Right atrium auricular region (tissue), 2 donors: ENCODE data around the gene MAGEB6B. TPM values are rescaled to one million over a fixed set of nuclear protein-coding genes. Genes with fewer than 3 reads are reported as not detected.

Experiments used
- DNase-seq: peaks from one replicate; pipeline ENCODE4 v3.0.0-alpha.2; 2019; ENCODE audit warnings: low spot score
- H3K27ac ChIP-seq, 2 donors: fragments of 200-600 bp; sonication (generic); 1 replicate in 1 of 2; 2 replicates in 1 of 2; pipeline ENCODE4 v1.5.1; 2016 to 2019
- H3K27me3 ChIP-seq, 2 donors: fragments of 200-600 bp; sonication (generic); one replicate each; pipeline versions ENCODE4 v1.5.1 to v1.6.0; 2017 to 2019
- H3K36me3 ChIP-seq: fragments of 200-600 bp; sonication (generic); one replicate; pipeline ENCODE4 v1.5.1; 2016
- H3K4me1 ChIP-seq, 2 donors: fragments of 200-600 bp; sonication (generic); one replicate each; pipeline versions ENCODE4 v1.5.1 to v1.6.0; 2017 to 2019
- H3K4me3 ChIP-seq, 2 donors: fragments of 200-600 bp; sonication (generic); 1 replicate in 1 of 2; 2 replicates in 1 of 2; pipeline ENCODE4 v1.5.1; 2017 to 2019; ENCODE audit warnings: mild to moderate bottlenecking in 1 of 2, moderate library complexity in 1 of 2
- H3K9me3 ChIP-seq, 2 donors: fragments of 200-600 bp; sonication (generic); one replicate each; pipeline ENCODE4 v1.5.1; 2019
- total RNA-seq, 2 donors: library from RNA; depleted of rRNA; stranded (reverse); fragments of >200 nt; gene quantifications; one replicate each; pipeline ENCODE4 v1.1.0, GENCODE V29; 2016
- TF ChIP-seq, protein P1 (sequence below), 2 donors: fragments of 200-600 bp; sonication (generic); IDR thresholded peaks; one replicate each; pipeline ENCODE4 v1.5.1; 2019; ENCODE audit warnings: antibody characterized with exemption in 2 of 2

Gene MAGEB6B
- total RNA-seq, 2 donors from 2014 or later, result not detected

GRCh38 chrX:26208012-26208411 lies 47.6 kb downstream of the MAGEB6B start:
- Histone ChIP-seq H3K9me3 (no peaks in the 10 kb centered on the region), H3K36me3 (no peaks in the 10 kb centered on the region), H3K4me1 (no peaks in the 10 kb centered on the region), H3K27ac (no peak overlapping the region), H3K27me3 (no peaks in the 10 kb centered on the region), H3K4me3 (no peak overlapping the region)
- DNase-seq, result no peak
- TF ChIP-seq, protein P1, sequence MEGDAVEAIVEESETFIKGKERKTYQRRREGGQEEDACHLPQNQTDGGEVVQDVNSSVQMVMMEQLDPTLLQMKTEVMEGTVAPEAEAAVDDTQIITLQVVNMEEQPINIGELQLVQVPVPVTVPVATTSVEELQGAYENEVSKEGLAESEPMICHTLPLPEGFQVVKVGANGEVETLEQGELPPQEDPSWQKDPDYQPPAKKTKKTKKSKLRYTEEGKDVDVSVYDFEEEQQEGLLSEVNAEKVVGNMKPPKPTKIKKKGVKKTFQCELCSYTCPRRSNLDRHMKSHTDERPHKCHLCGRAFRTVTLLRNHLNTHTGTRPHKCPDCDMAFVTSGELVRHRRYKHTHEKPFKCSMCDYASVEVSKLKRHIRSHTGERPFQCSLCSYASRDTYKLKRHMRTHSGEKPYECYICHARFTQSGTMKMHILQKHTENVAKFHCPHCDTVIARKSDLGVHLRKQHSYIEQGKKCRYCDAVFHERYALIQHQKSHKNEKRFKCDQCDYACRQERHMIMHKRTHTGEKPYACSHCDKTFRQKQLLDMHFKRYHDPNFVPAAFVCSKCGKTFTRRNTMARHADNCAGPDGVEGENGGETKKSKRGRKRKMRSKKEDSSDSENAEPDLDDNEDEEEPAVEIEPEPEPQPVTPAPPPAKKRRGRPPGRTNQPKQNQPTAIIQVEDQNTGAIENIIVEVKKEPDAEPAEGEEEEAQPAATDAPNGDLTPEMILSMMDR (IDR thresholded peaks at IDR 0.05), result no peak

Other genes with a start within 250 kb of the MAGEB6B start
- gene MAGEB18, start 22.3 kb upstream of the MAGEB6B start, total RNA-seq, result not detected
- not detected for gene MAGEB6, start 31.8 kb downstream of the MAGEB6B start, total RNA-seq
- gene MAGEB5, start 55.6 kb downstream of the MAGEB6B start, total RNA-seq, result not detected